ENCODE data around the gene BCL11A.

The BCL11A gene

GRCh38 chr2:60507211-60507965 is 46.1 kb downstream of the BCL11A start:
- no peak for DNase-seq (ENCODE audit: low read depth)

DNA sequence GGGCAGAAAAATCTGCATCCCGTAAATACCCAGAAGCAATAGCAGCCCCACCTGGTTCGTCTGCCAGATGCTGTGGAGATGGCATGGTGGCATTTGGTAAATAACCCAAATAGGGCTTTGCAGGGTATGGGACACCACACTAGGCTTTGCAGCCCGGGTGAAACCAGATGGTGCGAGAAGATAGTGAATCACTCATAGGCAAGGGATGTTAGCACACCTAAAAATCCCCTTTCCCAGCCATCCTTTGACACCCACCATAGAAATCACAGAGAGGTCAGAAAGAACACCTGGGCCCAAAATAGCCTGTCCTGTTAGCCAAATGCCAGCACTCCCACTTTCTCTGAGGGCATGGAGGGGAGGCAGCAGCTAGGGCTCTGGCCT is 47.6 kb downstream of the BCL11A start:
- DNase-seq (ENCODE audit: low read depth) = no peak

DNA sequence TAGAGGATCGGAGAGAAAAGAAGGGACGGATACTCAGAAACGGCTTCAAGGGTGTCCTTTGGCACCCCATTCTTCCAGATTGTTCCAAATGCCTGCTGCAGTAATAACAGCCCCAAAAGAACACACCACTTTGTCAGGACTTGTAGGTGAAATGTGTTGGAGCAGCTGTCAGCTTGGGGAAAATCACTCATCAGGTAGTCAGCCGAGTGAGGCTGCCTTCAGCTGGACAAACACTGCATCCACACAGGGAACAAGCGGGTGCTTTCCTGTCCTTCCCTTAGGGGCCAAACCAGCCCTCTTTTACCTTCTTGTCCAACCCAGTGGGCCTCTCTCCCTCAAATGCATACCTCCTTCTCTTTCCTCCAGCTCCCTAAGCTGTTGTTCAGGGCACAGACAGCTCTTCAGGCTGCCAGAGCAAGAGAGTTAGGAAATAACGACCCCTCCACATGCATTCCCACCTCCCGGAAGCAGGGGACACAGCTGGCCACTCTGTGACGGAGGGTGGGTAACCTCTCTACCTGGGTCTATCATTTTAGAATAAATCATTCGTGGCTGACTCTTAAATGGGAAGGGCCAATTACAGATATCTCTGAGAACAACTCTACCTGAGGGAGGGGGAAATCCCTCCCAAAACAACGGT is 48.1 kb downstream of the BCL11A start:
- no peak for DNase-seq (ENCODE audit: low read depth)

DNA sequence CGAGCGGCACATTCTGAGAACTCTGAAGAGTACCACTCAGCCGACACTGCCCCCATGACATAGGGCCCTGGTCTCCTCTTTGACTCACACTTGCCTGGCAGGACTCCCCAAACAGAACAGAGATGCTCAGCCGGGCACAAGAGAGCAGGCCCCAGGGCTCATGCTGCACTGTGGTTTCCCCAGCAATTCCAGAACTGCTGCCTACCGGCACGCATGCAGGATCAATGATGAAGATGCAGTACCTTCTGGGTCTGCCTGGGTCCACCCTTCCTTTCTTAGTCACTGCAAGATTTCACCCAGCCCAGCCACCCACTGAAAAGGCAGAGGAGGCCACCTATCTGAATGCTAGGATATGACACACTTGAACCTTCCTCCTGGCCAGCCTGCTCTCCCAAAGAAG is 49.4 kb downstream of the BCL11A start:
- no peak for DNase-seq (ENCODE audit: low read depth)

DNA sequence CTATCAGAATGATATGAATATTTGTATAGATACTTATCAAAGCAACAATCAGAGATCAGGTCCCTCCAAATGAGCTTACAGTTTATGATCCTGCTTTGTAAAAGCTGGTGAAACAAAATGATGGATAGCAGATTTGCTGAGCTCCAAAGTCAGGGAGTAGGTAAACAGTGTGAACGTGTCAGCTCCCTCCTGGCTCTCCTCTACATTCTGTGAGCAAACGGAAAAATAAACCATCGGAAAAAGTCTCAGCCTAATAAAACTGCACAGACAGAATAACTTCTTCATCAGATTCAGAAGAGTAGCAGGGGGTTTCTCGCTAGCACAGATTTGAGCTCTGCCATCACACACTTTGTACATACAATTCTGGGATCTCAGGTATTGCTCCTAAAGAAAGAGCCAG is 51.3 kb downstream of the BCL11A start:
- no peak for DNase-seq (ENCODE audit: low read depth)

DNA sequence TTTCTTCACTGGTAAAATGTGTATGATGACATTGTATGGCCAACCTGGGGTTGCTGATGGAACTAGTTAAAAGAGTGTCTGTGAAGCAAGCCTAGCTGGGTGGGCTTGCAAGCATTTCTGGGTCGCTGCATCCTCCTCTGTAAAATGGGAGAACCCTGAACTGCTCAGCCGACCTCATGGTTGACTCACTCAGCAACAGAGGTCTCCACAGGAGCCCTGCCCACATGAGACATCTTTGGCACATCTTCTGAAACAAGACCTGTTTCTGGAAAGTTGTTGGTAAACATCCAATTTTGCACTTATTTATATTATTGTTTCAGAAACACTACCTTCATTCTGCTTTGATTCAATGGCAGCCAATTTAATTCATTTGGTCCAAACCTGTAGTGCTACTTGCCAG is 52.6 kb downstream of the BCL11A start:
- DNase-seq (ENCODE audit: low read depth) = no peak

DNA sequence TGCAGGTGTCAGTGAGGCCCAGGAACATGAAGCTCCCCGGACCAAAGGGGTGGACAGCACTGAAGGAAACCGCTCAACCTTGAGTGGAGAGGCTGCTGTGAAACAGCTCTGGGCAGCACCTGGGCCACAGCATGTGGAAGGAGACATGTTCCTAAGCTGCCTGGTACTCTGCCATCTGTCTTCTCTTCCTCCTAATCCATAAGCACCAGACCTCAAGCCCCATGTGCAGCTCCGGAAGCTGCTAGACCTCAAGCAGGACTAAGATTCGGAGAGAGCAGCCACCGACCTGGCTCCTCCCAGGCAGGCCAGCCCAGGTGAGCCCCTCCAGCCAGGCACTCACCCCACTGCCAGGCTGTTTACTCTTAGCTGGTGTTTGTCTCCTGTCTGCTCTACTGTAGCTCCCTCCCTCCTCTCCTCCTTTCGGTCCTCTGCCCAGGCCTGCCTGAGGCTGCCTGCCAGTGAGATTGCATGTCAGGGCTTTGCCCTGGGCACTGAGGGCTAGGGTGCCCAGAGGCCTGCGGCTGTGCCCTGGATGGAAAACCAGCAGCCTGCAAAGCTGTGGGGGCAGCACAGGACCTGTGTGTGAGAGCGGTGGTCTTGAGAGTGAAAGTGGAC is 53.7 kb downstream of the BCL11A start:
- DNase-seq (ENCODE audit: low read depth) = no peak

DNA sequence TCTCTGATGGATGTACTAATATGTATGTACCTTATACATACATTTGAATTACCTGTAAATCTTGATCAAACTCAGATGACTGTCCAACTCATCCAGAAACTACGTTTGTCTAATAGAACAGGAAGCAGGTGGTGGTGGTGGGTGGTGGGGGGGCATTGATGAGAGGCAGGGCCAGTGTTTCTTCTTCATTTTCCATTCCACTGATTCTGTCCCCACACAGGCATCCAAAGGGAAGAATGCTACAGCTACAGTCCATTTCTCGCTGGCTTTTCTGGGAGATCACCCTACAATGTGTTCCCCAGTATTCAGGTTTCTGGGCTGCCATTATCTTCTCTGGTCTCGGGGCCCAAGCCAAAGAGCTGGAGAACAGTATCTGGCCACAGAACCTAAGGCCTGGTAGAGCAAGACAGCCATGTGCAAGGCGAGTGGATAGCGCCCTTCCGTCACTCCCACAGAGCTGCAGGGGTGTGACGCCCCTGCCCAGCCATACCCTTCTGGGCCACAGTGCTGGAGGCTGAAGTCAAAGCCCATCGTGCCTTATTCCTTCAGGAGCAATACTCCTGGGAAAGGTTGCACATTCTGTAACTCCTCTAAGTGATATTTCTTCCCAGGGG is 54.5 kb downstream of the BCL11A start:
- DNase-seq (ENCODE audit: low read depth) = no peak

GRCh38 chr2:60498127-60498815 is 55.2 kb downstream of the BCL11A start:
- DNase-seq (ENCODE audit: low read depth) = no peak

DNA sequence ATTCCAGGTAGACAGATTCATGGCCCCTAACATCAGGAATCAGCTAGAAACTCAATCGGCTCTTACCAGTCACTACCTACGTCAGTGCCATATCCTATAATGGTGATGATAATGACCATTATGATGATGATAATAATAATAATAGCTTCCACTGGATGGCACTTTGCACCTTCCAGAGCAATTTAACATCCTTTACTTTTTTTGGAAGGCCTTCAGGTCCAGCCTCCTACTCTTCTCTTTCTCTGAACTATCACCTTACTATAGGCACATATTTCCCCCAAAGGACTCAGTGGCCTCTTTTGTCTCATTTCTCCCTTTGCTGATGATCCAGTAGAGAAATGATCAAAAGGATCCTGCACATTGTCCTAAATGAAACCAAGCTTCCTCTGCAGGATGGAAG is 56.0 kb downstream of the BCL11A start:
- DNase-seq (ENCODE audit: low read depth) = no peak

DNA sequence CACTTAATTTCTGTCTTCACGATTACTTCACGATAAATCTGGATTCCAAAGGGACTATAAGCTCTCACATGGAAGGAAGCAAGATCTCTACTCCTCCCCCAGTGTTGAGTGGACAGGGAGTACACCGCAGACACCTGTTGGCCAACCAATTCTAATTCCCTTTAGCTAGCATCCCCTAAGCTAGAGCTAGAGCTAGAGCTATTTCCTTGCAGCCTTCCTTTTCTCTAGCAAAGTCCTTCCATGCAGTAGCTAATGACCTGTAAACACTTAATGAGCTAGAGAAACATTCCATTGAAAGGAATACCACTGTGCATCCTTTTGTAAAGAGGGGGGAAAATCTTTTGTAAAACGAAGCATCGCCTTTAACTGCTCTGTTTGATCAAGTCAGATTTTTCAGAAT is 56.5 kb downstream of the BCL11A start:
- no peak for DNase-seq (ENCODE audit: low read depth)

GRCh38 chr2:60496475-60496874 is 57.0 kb downstream of the BCL11A start:
- DNase-seq (ENCODE audit: low read depth) = no peak

- DNase-seq (ENCODE audit: low read depth) = no peak
Measured at GRCh38 chr2:60495041-60495625, 58.3 kb downstream of the BCL11A start.

- DNase-seq (ENCODE audit: low read depth) = no peak
Measured at GRCh38 chr2:60493804-60494387, 59.6 kb downstream of the BCL11A start.

- DNase-seq (ENCODE audit: low read depth) = no peak
Measured at GRCh38 chr2:60492548-60492947, 60.9 kb downstream of the BCL11A start.

DNA sequence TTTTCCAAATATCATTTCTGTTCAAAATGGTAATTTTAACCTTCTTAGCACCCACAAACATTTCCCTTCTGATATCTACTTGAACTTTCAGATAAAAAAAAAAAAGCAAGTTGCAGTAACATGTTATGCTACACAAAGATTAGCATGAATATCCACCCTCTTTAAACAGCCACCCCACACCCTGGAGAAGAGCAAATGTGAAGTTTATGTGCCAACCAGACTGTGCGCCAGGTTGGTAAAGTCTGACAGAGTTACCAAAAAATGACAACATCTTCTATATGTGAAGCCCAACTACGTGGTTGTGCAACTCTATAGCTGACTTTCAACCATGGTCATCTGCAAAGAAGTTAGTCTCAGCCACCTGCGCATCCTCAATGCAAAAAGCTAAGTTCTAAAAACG is 62.6 kb downstream of the BCL11A start:
- DNase-seq (ENCODE audit: low read depth) = no peak

DNA sequence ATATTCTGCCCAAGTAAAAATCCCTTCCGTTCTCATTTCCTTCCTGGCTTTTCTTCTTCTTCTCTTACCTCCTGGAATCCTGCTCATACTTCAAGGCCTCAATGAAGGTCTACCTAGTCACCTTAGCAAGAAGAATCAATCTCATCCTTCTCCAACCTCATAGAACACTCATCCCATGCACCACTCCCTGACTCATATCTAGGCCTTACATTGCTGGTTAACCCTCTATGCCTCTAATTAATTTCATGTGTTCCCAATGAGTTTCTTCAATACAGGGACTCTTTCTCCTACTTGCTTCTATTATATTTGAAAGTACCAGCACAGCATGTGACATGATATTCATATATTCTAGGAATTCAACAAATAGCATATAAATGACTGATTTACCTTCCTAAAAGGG is 63.0 kb downstream of the BCL11A start:
- DNase-seq (ENCODE audit: low read depth) = no peak

- DNase-seq (ENCODE audit: low read depth) = no peak
Measured at GRCh38 chr2:60489289-60489688, 64.2 kb downstream of the BCL11A start.

GRCh38 chr2:60488291-60488690 is 65.2 kb downstream of the BCL11A start:
- no peak for DNase-seq (ENCODE audit: low read depth)

DNA sequence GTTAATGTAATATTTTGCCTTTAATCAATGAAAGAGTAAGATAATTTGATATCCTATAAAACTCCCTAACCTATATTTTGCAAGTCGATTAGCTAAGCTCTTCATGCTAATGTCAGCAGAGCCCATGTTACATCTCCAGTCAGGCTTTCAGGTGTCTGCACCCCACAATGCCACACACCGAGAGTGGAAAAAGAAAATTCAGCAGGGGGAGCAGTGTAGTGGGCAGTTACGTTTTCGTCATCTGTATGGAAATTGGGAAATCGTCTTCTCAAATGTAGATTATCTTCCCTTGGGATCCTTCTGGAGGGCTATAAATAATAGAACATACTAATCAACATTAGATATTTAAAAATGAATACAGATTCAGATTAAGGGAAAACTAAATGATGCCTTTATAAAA is 66.3 kb downstream of the BCL11A start:
- DNase-seq (ENCODE audit: low read depth) = no peak

- no peak for DNase-seq (ENCODE audit: low read depth)
Measured at GRCh38 chr2:60486551-60486950, 66.9 kb downstream of the BCL11A start.

DNA sequence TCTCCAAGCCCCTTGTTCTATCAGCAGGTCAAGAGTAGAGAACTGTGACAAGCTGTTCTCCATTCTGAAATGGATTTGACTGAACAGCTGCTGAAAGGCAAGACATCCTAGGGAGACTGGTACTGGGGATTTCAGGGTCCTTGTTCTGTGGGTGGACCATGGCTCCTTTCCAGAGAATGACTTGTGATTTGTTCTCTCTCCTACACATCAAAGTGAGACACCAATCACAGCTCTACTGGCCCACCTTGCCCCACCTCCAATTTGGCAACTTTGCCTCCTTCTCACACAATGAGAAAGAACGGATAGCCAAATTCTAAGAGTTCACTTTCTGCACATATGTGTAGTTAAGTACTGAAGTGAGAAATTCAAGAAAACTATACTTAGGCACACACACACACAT is 67.4 kb downstream of the BCL11A start:
- no peak for DNase-seq (ENCODE audit: low read depth)
